Measurements from ENCODE around the gene POLR2F.

The POLR2F gene

DNA sequence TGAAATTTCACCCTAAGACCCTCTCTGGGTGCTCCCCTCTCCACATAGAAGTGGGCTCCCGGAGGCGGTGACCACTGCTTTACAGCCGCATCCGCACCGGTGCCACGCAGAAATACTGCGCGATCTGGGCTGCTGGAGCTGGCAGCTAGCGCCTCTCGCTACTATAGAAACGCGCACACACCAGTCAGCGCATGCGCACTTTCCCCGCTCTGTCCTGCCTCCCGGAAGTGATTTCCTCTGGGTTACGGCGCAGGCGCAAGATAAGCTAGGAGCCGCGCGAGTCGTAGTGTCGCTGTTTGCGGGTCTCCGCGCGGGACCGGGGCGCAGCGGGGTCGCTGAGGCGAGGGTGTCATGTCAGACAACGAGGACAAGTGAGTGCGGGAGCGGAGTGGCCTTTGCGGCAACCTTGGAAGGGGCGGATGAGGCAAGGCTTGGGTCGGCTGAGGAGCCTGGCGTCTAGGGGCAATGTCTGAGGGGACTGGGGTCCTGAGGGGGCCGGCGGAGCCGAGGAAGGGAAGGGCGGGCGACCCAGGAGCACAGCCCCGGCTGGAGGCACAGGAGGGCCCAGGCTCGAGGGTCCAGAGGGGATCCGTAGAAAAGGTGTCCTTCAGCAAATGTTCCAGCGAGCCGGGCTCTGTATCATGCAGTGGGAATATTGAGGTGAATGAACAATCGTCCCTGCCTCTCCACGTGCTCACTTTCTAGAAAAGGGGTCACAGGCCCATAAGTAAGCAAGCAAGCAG, at the start of gene POLR2F, which contains the start of gene C22orf23:
Gene POLR2F, plus strand, starts transcription at position 263 of the 743 bp plus-strand sequence. Its CDS starts 89 bp downstream, at position 352.
Gene C22orf23, minus strand, starts transcription at position 165 of the 743 bp plus-strand sequence. CDS start 452 bp downstream, outside the sequence.
- H3K4me3 ChIP-seq (replicated peaks in 1 of 2; ENCODE audit: low read depth in 2 of 2, low read length in 2 of 2): peak within 1 kb of the TSS; percentile 98 to 100
- DNase-seq (ENCODE audit: low read depth in 2 of 2): peak; percentile 96
- TF ChIP-seq, protein P1, sequence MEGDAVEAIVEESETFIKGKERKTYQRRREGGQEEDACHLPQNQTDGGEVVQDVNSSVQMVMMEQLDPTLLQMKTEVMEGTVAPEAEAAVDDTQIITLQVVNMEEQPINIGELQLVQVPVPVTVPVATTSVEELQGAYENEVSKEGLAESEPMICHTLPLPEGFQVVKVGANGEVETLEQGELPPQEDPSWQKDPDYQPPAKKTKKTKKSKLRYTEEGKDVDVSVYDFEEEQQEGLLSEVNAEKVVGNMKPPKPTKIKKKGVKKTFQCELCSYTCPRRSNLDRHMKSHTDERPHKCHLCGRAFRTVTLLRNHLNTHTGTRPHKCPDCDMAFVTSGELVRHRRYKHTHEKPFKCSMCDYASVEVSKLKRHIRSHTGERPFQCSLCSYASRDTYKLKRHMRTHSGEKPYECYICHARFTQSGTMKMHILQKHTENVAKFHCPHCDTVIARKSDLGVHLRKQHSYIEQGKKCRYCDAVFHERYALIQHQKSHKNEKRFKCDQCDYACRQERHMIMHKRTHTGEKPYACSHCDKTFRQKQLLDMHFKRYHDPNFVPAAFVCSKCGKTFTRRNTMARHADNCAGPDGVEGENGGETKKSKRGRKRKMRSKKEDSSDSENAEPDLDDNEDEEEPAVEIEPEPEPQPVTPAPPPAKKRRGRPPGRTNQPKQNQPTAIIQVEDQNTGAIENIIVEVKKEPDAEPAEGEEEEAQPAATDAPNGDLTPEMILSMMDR (IDR thresholded peaks at IDR 0.05; ENCODE audit: low read depth, low read length): no peak

DNA sequence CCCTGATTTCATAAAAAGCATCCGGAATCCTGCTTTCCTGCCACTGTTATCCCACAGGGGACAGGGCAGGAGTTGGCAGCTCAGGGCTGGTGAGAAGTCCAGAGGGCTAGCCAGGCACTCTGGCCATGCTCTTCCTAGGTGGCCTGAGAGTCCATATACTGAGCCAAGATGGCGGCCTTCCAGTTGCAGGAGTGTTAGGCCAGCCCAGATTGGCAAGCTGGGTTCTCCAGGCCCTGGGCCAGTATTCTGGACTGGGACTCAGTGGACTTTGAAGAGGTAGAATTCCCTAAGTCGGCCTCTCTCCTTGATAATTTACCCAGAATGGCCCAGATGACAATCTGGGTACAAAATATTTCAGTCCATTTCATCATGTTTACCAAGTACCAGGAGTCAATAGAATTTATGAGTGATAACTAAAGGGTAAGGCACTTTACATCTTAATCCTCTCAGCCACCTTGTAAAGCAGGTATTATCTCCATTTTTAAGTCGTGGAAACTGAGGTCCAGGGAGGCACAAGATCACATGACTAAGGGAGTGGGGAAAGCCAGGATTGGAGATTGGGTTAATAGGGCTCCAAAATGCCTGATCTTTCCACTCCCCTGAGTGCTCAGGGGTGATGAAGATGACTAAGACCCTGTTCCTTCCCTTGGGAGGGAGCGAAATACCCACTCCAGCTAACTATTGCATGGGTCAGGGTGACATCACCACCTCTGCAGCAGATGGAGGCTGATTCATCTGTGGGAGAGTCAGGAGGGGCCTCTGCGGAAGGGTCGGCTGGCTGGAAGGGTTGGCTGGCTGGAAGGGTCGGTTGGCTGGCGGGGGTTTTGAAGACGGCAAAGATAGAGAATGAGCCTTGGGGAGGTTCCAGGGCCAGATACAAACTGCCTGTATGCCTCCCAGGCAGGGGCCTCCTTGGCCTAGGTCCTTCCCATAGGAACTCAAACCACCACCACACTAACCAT, 48.6 kb upstream of the POLR2F start:
- H3K4me3 ChIP-seq (replicated peaks in 1 of 2; ENCODE audit: low read depth in 2 of 2, low read length in 2 of 2): peak overlapping the region; percentile 40 to 66
- TF ChIP-seq, protein P1 (IDR thresholded peaks at IDR 0.05; ENCODE audit: low read depth, low read length): no peak
- DNase-seq (ENCODE audit: low read depth in 2 of 2): peak; percentile 94 to 100

DNA sequence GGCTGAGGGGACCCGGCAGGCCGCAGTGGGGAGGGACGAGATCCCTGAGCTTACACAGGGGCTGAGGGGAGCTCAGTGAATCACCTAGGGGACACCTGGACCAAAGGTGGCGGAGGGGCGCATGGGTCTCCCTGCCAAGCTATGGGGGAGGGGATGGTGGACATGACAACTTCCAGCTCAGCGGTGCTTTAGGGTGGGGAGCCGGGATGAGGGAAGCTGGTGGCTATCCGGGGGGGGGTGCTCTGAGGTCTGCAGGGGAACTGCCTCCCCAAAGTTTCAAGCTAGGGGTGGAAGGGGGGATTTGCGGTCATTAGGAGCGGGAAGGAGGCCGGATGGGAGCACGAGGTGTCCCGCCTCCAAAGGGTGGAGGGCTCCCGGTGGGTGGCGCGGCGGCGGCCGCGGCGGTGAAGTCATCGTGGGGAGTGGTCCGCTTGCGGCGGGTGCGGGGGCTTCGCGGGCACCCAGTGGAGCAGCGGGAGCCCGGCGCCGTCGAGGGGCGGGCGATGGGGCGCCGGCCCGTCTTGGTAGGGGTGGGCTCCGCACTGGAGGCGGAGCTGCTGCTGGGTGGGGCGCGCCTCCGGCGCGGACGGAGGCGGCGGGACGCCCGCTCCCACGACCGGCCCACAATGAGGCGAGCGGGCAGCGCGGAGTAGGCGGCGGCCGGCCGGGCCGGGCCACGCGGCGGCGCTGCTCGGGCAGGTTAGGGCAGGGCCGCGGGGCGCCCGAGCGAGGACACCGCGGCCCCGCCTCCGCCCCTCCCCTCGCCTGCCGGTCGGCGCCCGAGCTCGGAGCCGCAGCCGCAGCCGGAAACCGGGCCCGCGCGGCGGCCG, 47.8 kb upstream of the POLR2F start, which contains the start of gene MICALL1:
Gene MICALL1, plus strand, starts transcription at position 764 of the 830 bp plus-strand sequence. CDS start 126 bp downstream, outside the sequence.
- DNase-seq (ENCODE audit: low read depth in 2 of 2): peak; percentile 70 to 78
- TF ChIP-seq, protein P1 (IDR thresholded peaks at IDR 0.05; ENCODE audit: low read depth, low read length): no peak
- H3K4me3 ChIP-seq (replicated peaks in 1 of 2; ENCODE audit: low read depth in 2 of 2, low read length in 2 of 2): peak within 1 kb of the TSS; percentile 66 to 72

DNA sequence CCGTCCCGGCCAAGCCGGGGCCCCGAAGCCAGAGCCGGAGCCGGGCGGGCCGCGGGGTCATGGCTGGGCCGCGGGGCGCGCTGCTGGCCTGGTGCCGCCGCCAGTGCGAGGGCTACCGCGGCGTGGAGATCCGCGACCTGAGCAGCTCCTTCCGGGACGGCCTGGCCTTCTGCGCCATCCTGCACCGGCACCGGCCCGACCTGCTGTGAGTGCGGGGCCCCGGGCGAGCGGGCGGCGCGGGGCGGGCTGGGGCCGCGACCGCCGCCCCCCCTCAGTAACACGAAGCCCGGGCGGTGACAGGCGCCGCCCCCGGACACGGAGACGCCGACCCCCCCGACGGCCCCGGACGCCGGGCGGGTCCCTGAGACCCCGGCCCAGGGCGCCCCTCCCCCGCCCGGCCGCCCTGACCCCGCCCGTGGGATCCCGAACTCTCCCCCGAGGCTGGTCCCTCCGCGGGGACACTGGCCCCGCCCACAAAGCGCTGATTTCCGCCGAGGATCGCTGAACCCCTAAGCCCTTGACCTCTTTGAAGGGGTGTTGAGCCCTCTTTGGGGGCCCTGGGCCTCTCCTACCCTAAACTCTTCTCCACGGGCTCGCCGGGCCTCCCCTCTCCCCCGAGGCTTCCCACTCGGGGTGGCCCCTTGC, 47.0 kb upstream of the POLR2F start:
- TF ChIP-seq, protein P1 (IDR thresholded peaks at IDR 0.05; ENCODE audit: low read depth, low read length): no peak
- DNase-seq (ENCODE audit: low read depth in 2 of 2): no peak

DNA sequence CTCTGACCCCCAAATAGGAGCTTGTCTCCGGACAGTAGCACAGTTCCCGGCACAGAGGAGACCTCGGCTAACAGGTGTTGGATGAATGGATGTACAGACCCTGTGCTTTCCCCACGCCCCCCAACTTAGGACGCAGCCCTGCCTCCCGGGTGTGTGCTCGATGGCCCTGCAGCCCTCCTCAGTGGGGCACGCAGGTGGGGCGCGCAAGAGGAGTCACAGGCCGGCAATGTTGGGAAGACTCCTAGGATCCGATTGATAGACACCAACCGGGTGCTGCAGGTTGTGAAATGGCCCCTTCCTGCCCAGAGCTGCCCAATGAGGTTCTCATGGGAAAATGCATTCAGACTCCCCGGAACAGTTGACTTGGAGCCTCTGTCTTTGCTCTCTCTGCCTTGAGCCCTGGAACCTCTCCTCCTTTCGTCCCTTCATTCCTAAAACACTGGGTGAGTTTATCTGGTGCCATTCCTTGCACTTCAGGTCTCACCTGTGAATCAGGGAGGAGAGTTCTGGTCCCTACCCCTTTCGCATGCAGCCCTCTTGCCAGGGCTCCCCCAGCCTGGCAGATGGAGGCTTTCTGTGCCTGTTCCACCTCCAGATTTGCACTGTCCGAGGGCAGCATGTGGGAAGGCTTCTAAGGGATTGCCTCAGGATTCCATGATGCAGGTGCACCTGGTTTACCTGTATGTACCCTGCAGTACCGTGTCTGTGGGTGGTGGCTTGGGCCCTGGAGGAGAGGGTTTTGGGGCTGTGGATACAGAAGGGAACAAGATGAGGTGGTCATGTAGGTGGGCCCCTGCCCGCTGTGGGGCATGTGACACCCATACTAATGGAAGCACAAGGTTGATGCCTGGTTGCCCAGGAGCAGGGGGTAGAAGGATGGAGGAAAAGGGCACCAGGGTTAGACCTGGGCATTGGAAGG, 46.2 kb upstream of the POLR2F start:
- DNase-seq (ENCODE audit: low read depth in 2 of 2): peak in 1 of 2 donors; percentile 41
- H3K4me3 ChIP-seq (replicated peaks in 1 of 2; ENCODE audit: low read depth in 2 of 2, low read length in 2 of 2): peak overlapping the region; percentile 66 to 72
- TF ChIP-seq, protein P1 (IDR thresholded peaks at IDR 0.05; ENCODE audit: low read depth, low read length): no peak

More for the DNA sequence above, 47.0 kb upstream of the POLR2F start:
- peak overlapping the region; percentile 66 to 72 for H3K4me3 ChIP-seq (replicated peaks in 1 of 2; ENCODE audit: low read depth in 2 of 2, low read length in 2 of 2)
